ENCODE data around the gene EEF2KMT.

EEF2KMT gene

GRCh38 chr16:5066511-5066910 lies 31.1 kb downstream of the EEF2KMT start:
- no peaks in the 10 kb centered on the region for H3K36me3 ChIP-seq (ENCODE audit: control insufficient read depth, insufficient read depth, low read length)
- no peaks in the 10 kb centered on the region for H3K4me1 ChIP-seq (ENCODE audit: control insufficient read depth, insufficient read depth, low read length)
- H3K9ac ChIP-seq (ENCODE audit: low read depth, low read length), result no peak overlapping the region
- H3K4me3 ChIP-seq (ENCODE audit: low read depth, low read length), result no peak overlapping the region
- no peaks in the 10 kb centered on the region for H3K9me3 ChIP-seq (ENCODE audit: control insufficient read depth, insufficient read depth, low read length)
- H3K27ac ChIP-seq (ENCODE audit: low read depth, low read length), result no peak overlapping the region
- no peaks in the 10 kb centered on the region for H3K27me3 ChIP-seq (ENCODE audit: control insufficient read depth, insufficient read depth, low read length)

DNA sequence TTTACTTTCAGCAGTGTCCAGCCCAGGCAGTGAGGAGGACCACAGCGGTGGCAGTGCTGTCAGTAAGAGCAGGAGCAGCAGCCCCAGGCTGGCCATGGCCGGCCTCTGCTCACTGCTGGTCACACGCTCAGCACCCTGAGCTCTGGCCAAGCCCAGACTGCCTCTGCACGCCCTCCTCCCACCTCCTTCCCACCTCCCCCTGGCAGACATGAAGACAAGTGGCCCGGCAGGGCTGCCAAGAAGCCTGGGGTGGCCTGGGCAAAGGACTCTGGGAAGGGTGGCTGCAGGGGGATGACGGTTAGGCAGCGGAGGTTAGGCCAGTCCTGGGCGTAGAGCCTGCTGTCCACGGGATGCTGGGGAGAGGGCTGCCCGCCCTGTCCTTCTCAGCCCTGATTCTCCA lies 31.8 kb downstream of the EEF2KMT start, which contains the start of gene C16orf89:
Gene C16orf89, minus strand, starts transcription at position 144 of the 400 bp plus-strand sequence. Its CDS starts 48 bp downstream, at position 96.
- no peak within 1 kb of the TSS for H3K4me3 ChIP-seq (ENCODE audit: low read depth, low read length)
- no peak within 1 kb of the TSS for H3K9ac ChIP-seq (ENCODE audit: low read depth, low read length)
- no peak within 1 kb of the TSS for H3K27ac ChIP-seq (ENCODE audit: low read depth, low read length)
- no peaks in the 10 kb centered on the region for H3K4me1 ChIP-seq (ENCODE audit: control insufficient read depth, insufficient read depth, low read length)
- H3K9me3 ChIP-seq (ENCODE audit: control insufficient read depth, insufficient read depth, low read length), result no peaks in the 10 kb centered on the region
- H3K27me3 ChIP-seq (ENCODE audit: control insufficient read depth, insufficient read depth, low read length), result no peaks in the 10 kb centered on the region
- H3K36me3 ChIP-seq (ENCODE audit: control insufficient read depth, insufficient read depth, low read length), result no peaks in the 10 kb centered on the region

DNA sequence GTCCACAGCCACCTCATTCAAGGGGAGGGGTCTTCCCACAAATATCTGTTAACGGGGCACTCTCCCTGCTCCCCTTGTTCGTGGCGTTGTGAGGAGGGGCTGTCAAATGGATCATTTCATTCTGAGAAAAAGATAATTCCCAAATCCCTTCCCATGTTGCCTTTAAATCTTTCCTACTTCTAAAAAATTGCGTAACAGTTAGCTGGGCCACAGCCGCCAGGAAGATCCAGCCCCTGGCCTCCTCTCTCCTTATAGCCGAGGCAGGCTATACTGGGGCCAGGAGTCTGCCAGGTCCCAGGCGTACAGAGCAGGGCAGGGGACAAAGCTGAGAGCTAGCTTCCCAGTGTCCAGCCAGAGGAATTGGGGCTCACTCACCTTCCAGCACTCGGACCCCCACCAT lies 32.3 kb downstream of the EEF2KMT start:
- H3K9ac ChIP-seq (ENCODE audit: low read depth, low read length), result no peak overlapping the region
- no peak overlapping the region for H3K4me3 ChIP-seq (ENCODE audit: low read depth, low read length)

GRCh38 chr16:5064915-5065314 lies 32.7 kb downstream of the EEF2KMT start:
- Histone ChIP-seq H3K4me1 (ENCODE audit: control insufficient read depth, insufficient read depth, low read length) (peaks cover 5% of the 10 kb centered on the region; the same call in 1 of the 2 replicates), H3K9me3 (ENCODE audit: control insufficient read depth, insufficient read depth, low read length) (no peaks in the 10 kb centered on the region), H3K4me3 (ENCODE audit: low read depth, low read length) (no peak overlapping the region), H3K36me3 (ENCODE audit: control insufficient read depth, insufficient read depth, low read length) (no peaks in the 10 kb centered on the region), H3K9ac (ENCODE audit: low read depth, low read length) (no peak overlapping the region), H3K27me3 (ENCODE audit: control insufficient read depth, insufficient read depth, low read length) (no peaks in the 10 kb centered on the region), H3K27ac (ENCODE audit: low read depth, low read length) (no peak overlapping the region)

More for the DNA sequence above, 32.3 kb downstream of the EEF2KMT start:
- no peaks in the 10 kb centered on the region for H3K9me3 ChIP-seq (ENCODE audit: control insufficient read depth, insufficient read depth, low read length)
- H3K27me3 ChIP-seq (ENCODE audit: control insufficient read depth, insufficient read depth, low read length), result no peaks in the 10 kb centered on the region
- H3K27ac ChIP-seq (ENCODE audit: low read depth, low read length), result no peak overlapping the region
- H3K4me1 ChIP-seq (ENCODE audit: control insufficient read depth, insufficient read depth, low read length), result peaks cover under 1% of the 10 kb centered on the region; the same call in 1 of the 2 replicates
- no peaks in the 10 kb centered on the region for H3K36me3 ChIP-seq (ENCODE audit: control insufficient read depth, insufficient read depth, low read length)

- Histone ChIP-seq H3K36me3 (ENCODE audit: control insufficient read depth, insufficient read depth, low read length) (no peaks in the 10 kb centered on the region), H3K27ac (ENCODE audit: low read depth, low read length) (no peak overlapping the region), H3K9ac (ENCODE audit: low read depth, low read length) (no peak overlapping the region), H3K4me1 (ENCODE audit: control insufficient read depth, insufficient read depth, low read length) (peaks cover 13% of the 10 kb centered on the region), H3K27me3 (ENCODE audit: control insufficient read depth, insufficient read depth, low read length) (no peaks in the 10 kb centered on the region), H3K9me3 (ENCODE audit: control insufficient read depth, insufficient read depth, low read length) (no peaks in the 10 kb centered on the region), H3K4me3 (ENCODE audit: low read depth, low read length) (no peak overlapping the region)
These were observed 34.5 kb downstream of the EEF2KMT start for GRCh38 chr16:5062790-5063765.

DNA sequence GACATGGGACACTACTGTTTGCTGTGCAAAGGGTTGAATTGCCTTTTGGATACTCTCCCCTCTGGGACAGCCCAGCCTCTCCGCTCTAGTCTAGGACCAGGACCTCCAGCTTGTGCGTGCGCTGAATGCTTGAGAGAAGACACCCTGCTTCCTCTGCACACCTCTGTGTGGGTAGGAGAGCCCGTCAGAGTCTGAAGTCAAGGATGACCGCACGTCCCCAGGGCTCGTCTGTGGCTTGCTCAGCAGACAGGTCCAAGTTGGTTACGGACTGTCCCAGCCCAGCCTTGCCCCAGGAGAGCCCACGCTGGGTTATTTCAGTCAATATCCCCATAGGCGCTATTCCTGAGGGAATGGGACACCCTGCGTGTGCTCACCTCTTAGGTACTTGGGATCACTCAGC lies 35.5 kb downstream of the EEF2KMT start:
- Histone ChIP-seq H3K4me1 (ENCODE audit: control insufficient read depth, insufficient read depth, low read length) (peaks cover 13% of the 10 kb centered on the region), H3K36me3 (ENCODE audit: control insufficient read depth, insufficient read depth, low read length) (no peaks in the 10 kb centered on the region), H3K27me3 (ENCODE audit: control insufficient read depth, insufficient read depth, low read length) (no peaks in the 10 kb centered on the region), H3K4me3 (ENCODE audit: low read depth, low read length) (no peak overlapping the region), H3K9me3 (ENCODE audit: control insufficient read depth, insufficient read depth, low read length) (no peaks in the 10 kb centered on the region), H3K9ac (ENCODE audit: low read depth, low read length) (no peak overlapping the region), H3K27ac (ENCODE audit: low read depth, low read length) (no peak overlapping the region)

DNA sequence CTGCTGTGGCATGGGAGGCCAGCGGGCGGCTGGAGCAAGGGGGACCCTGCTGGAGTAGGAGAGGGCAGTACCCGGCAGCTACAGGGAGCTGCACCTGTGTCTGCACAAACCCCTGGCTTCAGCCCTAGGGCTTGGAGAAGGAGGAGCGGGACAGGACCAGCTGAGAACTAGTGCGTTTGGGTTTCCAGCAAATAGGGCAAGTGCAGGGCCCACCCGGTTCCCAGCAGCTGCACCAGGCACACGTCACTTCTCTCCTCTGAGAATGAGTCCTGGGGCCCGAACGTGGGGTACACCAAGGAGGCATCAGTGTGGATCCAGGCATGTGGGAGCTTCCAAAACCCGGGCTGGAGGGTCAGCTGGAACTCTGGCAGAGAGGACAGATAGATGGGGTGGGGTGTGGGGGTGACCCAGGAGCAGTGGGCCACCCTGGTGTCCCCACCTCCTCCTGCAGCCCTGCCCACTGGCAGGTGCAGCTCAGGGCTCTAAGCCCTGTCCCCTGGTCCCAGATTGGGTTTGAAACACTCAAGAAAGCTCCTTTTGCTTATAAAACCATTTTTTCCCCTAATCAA lies 37.4 kb downstream of the EEF2KMT start:
- no peaks in the 10 kb centered on the region for H3K27me3 ChIP-seq (ENCODE audit: control insufficient read depth, insufficient read depth, low read length)

DNA sequence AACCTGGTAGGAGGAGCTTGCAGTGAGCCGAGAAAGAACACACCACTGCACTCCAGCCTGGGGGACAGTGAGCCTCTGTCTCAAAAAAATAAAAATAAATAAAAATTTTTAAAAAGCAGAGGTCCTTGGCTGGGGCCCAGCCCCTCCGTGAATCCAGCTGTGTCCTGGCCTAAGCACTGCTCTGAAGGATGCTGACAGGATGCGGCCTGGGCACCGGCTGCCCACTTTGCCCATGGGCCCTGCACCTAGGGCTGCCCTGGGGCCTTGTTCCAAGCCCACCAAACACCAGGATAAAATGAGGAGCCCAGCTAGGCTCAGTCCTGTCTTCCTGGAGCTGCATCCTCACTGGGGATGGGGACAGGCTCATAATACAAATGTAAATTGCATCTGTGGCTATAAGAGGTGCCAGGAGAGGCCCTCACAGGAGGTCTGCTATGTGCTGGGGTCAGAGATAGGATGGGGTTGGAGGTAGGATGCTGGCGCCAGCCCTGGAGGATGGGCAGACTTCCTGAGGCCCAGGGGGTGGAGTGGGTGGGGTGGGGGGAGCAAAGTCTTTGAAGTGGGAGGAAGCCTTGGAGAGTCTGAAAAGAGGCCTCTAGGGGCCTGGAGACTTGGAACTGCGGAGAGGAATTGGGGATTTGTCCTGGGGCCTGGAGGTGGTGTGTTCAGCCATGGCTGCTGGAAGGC lies 38.1 kb downstream of the EEF2KMT start:
- no peak overlapping the region for H3K9ac ChIP-seq (ENCODE audit: low read depth, low read length)
- peak overlapping the region; percentile 89 for H3K27ac ChIP-seq (ENCODE audit: low read depth, low read length)
- no peaks in the 10 kb centered on the region for H3K27me3 ChIP-seq (ENCODE audit: control insufficient read depth, insufficient read depth, low read length)
- H3K4me3 ChIP-seq (ENCODE audit: low read depth, low read length), result no peak overlapping the region
- H3K4me1 ChIP-seq (ENCODE audit: control insufficient read depth, insufficient read depth, low read length), result peaks cover 13% of the 10 kb centered on the region
- no peaks in the 10 kb centered on the region for H3K9me3 ChIP-seq (ENCODE audit: control insufficient read depth, insufficient read depth, low read length)
- H3K36me3 ChIP-seq (ENCODE audit: control insufficient read depth, insufficient read depth, low read length), result no peaks in the 10 kb centered on the region

More for the DNA sequence above, 37.4 kb downstream of the EEF2KMT start:
- Histone ChIP-seq H3K27ac (ENCODE audit: low read depth, low read length) (peak overlapping the region; percentile 89), H3K4me3 (ENCODE audit: low read depth, low read length) (no peak overlapping the region), H3K9me3 (ENCODE audit: control insufficient read depth, insufficient read depth, low read length) (no peaks in the 10 kb centered on the region), H3K9ac (ENCODE audit: low read depth, low read length) (no peak overlapping the region), H3K36me3 (ENCODE audit: control insufficient read depth, insufficient read depth, low read length) (no peaks in the 10 kb centered on the region), H3K4me1 (ENCODE audit: control insufficient read depth, insufficient read depth, low read length) (peaks cover 13% of the 10 kb centered on the region)

DNA sequence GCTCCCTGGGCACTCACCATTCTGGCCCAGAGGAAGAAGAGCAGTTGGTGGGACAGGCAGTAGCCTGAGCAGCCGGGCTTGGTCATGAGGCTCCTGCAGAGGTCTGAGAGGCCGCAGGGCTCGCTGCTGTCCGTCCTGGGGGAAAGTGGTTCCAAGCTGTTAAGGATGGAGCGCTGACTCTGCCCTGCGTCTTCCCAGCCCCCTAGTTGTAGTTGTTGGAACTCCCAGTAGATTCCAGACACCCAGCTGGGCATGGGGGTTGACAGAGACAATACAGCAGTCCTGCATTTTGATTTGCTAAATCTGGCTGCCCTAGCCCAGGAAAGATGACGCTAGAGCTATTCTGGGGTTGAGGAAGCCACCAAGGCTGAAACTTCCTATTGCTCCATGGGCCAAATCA lies 39.1 kb downstream of the EEF2KMT start:
- Histone ChIP-seq H3K9me3 (ENCODE audit: control insufficient read depth, insufficient read depth, low read length) (no peaks in the 10 kb centered on the region), H3K36me3 (ENCODE audit: control insufficient read depth, insufficient read depth, low read length) (no peaks in the 10 kb centered on the region), H3K4me3 (ENCODE audit: low read depth, low read length) (no peak overlapping the region), H3K9ac (ENCODE audit: low read depth, low read length) (no peak overlapping the region), H3K27ac (ENCODE audit: low read depth, low read length) (peak overlapping the region; percentile 84), H3K27me3 (ENCODE audit: control insufficient read depth, insufficient read depth, low read length) (no peaks in the 10 kb centered on the region), H3K4me1 (ENCODE audit: control insufficient read depth, insufficient read depth, low read length) (peaks cover 13% of the 10 kb centered on the region)

GRCh38 chr16:5056352-5056751 lies 41.2 kb downstream of the EEF2KMT start:
- H3K9ac ChIP-seq (ENCODE audit: low read depth, low read length), result no peak overlapping the region
- H3K4me1 ChIP-seq (ENCODE audit: control insufficient read depth, insufficient read depth, low read length), result peaks cover 13% of the 10 kb centered on the region

More at GRCh38 chr16:5056352-5056751, 41.2 kb downstream of the EEF2KMT start:
- Histone ChIP-seq H3K9me3 (ENCODE audit: control insufficient read depth, insufficient read depth, low read length) (no peaks in the 10 kb centered on the region), H3K27ac (ENCODE audit: low read depth, low read length) (no peak overlapping the region), H3K36me3 (ENCODE audit: control insufficient read depth, insufficient read depth, low read length) (no peaks in the 10 kb centered on the region), H3K4me3 (ENCODE audit: low read depth, low read length) (no peak overlapping the region), H3K27me3 (ENCODE audit: control insufficient read depth, insufficient read depth, low read length) (no peaks in the 10 kb centered on the region)

All from HUES48 (cell line).